ENCODE measurements around the gene MCL1. TPM values are rescaled to one million over a fixed set of nuclear protein-coding genes. Genes with fewer than 3 reads are reported as not detected.

The MCL1 gene
- total and polyA plus RNA-seq, 2 experiments from 2014 or later = 55.3 to 244 TPM

DNA sequence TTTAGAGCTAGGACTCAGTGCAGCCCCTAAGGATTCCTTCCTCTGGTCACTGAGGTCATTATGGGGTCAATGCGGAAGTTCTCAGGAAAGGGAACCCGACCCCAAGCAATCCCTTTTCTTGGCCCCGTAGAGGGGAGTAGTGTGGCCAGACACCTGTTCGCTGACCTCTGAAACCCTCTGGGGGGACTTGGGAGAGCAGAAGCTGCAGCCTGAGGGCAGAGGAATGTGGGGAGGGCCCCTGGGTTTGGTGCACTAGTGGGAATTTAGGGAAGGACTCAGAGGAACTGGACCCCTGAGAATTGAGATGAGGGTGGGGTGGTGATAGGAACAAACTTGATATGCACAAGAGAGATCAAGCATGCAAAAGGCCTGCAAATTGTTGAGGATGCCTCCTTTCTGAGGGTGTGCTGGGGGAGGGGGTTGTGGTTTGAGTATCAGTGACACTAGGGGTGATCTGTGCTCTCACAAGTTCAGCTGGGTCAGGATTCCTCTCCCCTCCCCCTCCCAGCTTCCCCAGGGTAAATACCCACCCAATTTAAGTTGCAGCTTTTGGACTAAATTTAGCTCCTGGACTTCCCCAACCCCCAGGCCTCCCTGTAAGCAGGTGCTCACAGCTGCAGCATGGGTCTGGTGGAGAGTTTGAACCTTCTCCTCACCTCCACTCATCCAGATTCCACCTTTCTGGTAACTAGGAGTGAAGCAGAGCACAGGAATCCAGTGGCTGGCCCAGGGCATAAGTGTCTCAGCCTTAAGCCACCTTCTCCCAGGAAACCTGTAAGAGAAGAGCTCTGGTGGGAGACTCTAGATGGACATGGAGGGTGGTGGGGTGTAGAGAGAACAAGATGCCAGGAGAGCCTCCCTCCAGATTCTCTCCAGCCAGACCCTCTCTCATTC is 16.7 kb downstream of the MCL1 start:
- Mint-ChIP-seq H3K9me3 (no peaks in the 10 kb centered on the region), H3K4me3 (peak overlapping the region; percentile 86), H3K4me1 (peaks cover 52% of the 10 kb centered on the region), H3K27ac (peak overlapping the region; percentile 98), H3K36me3 (ENCODE audit: low read depth) (no peaks in the 10 kb centered on the region), H3K27me3 (ENCODE audit: insufficient read depth, low read depth, poor library complexity) (peaks cover 30% of the 10 kb centered on the region)
- no peak for TF ChIP-seq ZNF114 (CRISPR knock-in tag; IDR thresholded peaks at IDR 0.05)
- no peak for TF ChIP-seq CREB1 (CRISPR knock-in tag; IDR thresholded peaks at IDR 0.05; ENCODE audit: low read depth)
- TF ChIP-seq, protein P1, sequence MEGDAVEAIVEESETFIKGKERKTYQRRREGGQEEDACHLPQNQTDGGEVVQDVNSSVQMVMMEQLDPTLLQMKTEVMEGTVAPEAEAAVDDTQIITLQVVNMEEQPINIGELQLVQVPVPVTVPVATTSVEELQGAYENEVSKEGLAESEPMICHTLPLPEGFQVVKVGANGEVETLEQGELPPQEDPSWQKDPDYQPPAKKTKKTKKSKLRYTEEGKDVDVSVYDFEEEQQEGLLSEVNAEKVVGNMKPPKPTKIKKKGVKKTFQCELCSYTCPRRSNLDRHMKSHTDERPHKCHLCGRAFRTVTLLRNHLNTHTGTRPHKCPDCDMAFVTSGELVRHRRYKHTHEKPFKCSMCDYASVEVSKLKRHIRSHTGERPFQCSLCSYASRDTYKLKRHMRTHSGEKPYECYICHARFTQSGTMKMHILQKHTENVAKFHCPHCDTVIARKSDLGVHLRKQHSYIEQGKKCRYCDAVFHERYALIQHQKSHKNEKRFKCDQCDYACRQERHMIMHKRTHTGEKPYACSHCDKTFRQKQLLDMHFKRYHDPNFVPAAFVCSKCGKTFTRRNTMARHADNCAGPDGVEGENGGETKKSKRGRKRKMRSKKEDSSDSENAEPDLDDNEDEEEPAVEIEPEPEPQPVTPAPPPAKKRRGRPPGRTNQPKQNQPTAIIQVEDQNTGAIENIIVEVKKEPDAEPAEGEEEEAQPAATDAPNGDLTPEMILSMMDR (conservative IDR thresholded peaks at IDR 0.05; ENCODE audit: low read depth in 2 of 2) = no peak
- TF ChIP-seq NANOG (IDR thresholded peaks at IDR 0.05; ENCODE audit: borderline replicate concordance) = no peak
- no peak for TF ChIP-seq POLR2AphosphoS5 (IDR thresholded peaks at IDR 0.05; ENCODE audit: low read depth)
- TF ChIP-seq, protein P2, sequence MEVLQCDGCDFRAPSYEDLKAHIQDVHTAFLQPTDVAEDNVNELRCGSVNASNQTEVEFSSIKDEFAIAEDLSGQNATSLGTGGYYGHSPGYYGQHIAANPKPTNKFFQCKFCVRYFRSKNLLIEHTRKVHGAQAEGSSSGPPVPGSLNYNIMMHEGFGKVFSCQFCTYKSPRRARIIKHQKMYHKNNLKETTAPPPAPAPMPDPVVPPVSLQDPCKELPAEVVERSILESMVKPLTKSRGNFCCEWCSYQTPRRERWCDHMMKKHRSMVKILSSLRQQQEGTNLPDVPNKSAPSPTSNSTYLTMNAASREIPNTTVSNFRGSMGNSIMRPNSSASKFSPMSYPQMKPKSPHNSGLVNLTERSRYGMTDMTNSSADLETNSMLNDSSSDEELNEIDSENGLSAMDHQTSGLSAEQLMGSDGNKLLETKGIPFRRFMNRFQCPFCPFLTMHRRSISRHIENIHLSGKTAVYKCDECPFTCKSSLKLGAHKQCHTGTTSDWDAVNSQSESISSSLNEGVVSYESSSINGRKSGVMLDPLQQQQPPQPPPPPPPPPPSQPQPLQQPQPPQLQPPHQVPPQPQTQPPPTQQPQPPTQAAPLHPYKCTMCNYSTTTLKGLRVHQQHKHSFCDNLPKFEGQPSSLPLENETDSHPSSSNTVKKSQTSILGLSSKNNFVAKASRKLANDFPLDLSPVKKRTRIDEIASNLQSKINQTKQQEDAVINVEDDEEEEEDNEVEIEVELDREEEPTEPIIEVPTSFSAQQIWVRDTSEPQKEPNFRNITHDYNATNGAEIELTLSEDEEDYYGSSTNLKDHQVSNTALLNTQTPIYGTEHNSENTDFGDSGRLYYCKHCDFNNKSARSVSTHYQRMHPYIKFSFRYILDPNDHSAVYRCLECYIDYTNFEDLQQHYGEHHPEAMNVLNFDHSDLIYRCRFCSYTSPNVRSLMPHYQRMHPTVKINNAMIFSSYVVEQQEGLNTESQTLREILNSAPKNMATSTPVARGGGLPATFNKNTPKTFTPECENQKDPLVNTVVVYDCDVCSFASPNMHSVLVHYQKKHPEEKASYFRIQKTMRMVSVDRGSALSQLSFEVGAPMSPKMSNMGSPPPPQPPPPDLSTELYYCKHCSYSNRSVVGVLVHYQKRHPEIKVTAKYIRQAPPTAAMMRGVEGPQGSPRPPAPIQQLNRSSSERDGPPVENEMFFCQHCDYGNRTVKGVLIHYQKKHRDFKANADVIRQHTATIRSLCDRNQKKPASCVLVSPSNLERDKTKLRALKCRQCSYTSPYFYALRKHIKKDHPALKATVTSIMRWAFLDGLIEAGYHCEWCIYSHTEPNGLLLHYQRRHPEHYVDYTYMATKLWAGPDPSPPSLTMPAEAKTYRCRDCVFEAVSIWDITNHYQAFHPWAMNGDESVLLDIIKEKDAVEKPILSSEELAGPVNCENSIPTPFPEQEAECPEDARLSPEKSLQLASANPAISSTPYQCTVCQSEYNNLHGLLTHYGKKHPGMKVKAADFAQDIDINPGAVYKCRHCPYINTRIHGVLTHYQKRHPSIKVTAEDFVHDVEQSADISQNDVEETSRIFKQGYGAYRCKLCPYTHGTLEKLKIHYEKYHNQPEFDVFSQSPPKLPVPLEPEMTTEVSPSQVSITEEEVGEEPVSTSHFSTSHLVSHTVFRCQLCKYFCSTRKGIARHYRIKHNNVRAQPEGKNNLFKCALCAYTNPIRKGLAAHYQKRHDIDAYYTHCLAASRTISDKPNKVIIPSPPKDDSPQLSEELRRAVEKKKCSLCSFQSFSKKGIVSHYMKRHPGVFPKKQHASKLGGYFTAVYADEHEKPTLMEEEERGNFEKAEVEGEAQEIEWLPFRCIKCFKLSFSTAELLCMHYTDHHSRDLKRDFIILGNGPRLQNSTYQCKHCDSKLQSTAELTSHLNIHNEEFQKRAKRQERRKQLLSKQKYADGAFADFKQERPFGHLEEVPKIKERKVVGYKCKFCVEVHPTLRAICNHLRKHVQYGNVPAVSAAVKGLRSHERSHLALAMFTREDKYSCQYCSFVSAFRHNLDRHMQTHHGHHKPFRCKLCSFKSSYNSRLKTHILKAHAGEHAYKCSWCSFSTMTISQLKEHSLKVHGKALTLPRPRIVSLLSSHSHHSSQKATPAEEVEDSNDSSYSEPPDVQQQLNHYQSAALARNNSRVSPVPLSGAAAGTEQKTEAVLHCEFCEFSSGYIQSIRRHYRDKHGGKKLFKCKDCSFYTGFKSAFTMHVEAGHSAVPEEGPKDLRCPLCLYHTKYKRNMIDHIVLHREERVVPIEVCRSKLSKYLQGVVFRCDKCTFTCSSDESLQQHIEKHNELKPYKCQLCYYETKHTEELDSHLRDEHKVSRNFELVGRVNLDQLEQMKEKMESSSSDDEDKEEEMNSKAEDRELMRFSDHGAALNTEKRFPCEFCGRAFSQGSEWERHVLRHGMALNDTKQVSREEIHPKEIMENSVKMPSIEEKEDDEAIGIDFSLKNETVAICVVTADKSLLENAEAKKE (CRISPR knock-in tag; IDR thresholded peaks at IDR 0.05) = no peak
- TF ChIP-seq, protein P3, sequence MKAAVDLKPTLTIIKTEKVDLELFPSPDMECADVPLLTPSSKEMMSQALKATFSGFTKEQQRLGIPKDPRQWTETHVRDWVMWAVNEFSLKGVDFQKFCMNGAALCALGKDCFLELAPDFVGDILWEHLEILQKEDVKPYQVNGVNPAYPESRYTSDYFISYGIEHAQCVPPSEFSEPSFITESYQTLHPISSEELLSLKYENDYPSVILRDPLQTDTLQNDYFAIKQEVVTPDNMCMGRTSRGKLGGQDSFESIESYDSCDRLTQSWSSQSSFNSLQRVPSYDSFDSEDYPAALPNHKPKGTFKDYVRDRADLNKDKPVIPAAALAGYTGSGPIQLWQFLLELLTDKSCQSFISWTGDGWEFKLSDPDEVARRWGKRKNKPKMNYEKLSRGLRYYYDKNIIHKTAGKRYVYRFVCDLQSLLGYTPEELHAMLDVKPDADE (IDR thresholded peaks at IDR 0.05) = no peak
- TF ChIP-seq STAT1 (IDR thresholded peaks at IDR 0.05; ENCODE audit: unreplicated experiment) = no peak
- no peak for TF ChIP-seq EZH2phosphoT487 (IDR thresholded peaks at IDR 0.05; ENCODE audit: unreplicated experiment)
- peaks cover 41% of the 10 kb centered on the region for H3K4me1 ChIP-seq (ENCODE audit: insufficient read depth)
- H3K9me2 ChIP-seq (ENCODE audit: insufficient read depth) = no peaks in the 10 kb centered on the region
- H3K4me2 ChIP-seq = peak overlapping the region; percentile 97
- peaks cover 10% of the 10 kb centered on the region for H3F3A ChIP-seq (replicated peaks; ENCODE audit: low read depth)
- H3K79me2 ChIP-seq (replicated peaks; ENCODE audit: insufficient read depth) = peaks cover 35% of the 10 kb centered on the region
- H2AFZ ChIP-seq = no peak overlapping the region
- peak overlapping the region; percentile 79 for H3K4me3 ChIP-seq
- ATAC-seq (peak; percentile 3), DNase-seq (ENCODE audit: low spot score) (peak; percentile 81)
- H3K27ac ChIP-seq (ENCODE audit: low read depth) = peak overlapping the region; percentile 100
- H3K36me3 ChIP-seq (ENCODE audit: insufficient read depth) = no peaks in the 10 kb centered on the region
- H4K20me1 ChIP-seq (replicated peaks; ENCODE audit: insufficient read depth) = no peaks in the 10 kb centered on the region
- no peaks in the 10 kb centered on the region for H3K27me3 ChIP-seq (ENCODE audit: insufficient read depth)

All from GM23338 (cell line).